ENCODE results near the gene PGP.

GRCh38 chr16:2228161-2228824 is 13.7 kb upstream of the PGP start:
- TF ChIP-seq POLR2AphosphoS5 (IDR thresholded peaks at IDR 0.05; ENCODE audit: borderline replicate concordance, low read depth, low read length) (no peak), EZH2 (IDR thresholded peaks at IDR 0.05) (no peak), FOXP2 (optimal IDR thresholded peaks at IDR 0.05; ENCODE audit: control extremely low read depth, extremely low read length, insufficient read depth) (no peak)

Measured in SK-N-MC (cell line).